GM19239 (cell line): ENCODE results near the gene BRD3.

ENCODE experiments used
- DNase-seq: peaks from one replicate; pipeline ENCODE4 v3.0.0; 2011; ENCODE audit warnings: low spot score; ENCODE audit not compliant: insufficient read length
- FAIRE-seq: peaks from 2 replicates; lab custom pipeline; 2011; peaks lifted over from hg19 to GRCh38; lab: Jason Lieb, UNC

Gene BRD3

GRCh38 chr9:134041649-134041962 lies 26.2 kb downstream of the BRD3 start:
- DNase-seq (no peak), FAIRE-seq (no peak)

DNA sequence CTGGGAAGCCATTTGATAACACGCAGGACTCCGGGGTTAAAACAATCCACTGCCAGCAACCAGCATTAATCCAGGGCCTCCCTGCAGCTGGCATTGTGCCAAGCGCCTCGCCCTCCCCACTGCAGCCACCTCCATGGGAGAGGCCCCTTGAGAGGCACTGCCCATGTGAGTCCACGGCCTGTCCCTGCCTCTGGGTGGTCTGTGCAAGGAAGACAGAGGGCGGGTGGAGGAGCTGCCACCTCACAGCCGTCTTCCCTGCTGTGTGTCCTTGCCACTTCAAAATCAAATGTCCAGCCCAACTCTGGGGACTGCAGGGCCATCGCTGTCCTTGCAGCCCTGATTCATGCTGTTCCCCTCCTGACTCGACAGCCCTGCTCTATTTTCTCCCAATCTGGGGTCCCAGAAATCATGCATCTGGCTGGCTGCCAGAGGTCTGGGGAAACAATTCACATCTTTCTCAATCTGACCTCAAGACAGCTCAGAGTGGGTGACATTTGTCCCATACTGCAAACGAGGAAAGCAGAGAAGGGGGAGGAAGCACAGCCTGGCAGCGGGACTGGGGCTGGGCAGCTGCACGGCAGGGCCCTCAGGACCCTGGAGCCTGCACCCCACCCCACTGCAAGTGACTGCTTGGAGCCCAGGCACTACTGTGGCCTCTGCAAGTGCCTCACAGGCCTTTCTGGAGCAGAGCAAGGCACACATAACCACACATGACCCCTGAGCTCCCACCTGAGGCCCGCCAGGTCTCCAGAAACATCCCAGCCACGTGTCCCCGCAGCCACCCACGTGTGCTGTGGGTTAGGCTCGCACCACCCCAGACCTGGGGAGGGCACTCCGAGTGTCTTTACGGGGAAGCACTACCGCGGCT lies 26.8 kb downstream of the BRD3 start:
- DNase-seq (no peak), FAIRE-seq (no peak)

DNA sequence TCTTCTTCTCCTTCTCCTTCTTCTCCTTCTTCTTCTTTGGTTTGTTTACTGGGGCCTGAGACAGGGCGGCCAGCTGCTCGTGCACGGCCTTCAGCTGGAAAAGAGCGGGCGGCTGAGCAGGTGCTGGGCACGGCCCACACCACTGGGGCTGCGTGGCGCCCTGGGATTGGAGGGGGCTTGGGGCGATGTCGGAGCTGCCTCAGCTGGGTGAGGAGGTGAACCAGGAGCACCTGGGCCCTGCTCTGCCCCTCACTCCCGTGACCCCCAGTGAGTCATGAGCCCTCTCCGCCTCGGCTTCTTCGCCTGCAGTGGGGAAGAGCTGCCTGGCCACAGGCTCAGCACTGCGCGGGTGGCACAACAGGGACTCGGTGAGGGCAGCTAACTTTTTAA lies 27.7 kb downstream of the BRD3 start:
- DNase-seq (no peak), FAIRE-seq (no peak)

DNA sequence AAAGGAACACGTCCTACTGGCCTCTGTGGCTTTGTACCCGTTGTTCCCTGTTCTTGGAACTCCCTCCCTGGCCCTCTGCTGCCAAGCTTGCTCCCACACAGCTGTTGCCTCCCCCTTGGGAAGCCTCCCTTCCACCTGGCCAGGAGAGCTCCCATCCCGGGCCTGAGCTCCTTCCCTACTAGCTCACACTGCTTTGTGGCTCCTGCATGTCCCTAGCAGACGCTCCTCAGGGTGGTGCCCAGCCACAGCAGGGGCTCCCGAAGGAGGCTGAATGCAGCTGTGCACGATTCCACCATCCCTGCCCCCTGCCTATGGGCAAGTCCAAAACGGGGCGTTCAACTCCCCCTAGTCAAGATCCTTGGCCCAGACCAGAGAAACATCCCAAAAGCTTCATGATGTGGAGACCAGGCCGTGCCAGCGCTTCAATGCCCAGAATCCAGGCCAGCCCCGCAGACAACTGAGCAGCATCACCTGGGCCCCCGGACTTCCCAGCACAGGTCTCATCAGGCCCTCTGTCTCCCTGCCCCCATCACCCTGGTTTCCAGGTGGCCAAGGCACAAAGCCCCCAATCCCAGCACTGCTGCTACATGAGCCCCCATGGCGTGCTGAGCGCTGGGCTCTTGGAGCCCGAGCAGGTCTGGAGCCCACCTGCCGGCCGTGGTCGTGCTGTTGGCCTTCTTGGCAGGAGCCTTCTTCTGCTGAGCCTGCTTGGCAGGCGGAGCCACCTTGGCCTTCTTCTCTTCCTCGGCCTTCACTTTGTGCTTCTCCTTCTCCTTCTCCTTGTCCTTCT lies 28.2 kb downstream of the BRD3 start:
- DNase-seq (no peak), FAIRE-seq (no peak)

GRCh38 chr9:134037641-134038040 lies 30.2 kb downstream of the BRD3 start:
- no peak for DNase-seq
- FAIRE-seq = no peak

DNA sequence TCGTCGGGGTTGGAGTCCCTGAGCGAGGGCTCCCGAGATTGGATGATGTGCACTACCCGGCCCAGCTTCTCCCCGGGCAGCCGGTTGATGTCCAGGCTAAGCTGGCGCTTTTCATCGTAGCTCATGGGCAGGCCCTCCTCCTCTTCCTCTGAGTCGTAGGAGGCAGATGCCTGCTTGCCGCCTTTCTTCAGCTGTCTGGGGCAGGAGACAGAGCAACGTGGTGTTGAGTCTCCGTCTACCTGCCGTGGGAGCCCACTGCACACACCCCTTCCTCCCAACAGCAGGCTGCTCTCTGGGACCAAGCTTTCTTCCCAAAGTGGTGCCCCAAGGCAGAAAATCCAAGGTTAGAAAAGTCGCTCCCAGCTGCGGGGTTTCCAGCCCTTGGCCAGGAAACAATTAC lies 31.7 kb downstream of the BRD3 start:
- FAIRE-seq (no peak), DNase-seq (no peak)

DNA sequence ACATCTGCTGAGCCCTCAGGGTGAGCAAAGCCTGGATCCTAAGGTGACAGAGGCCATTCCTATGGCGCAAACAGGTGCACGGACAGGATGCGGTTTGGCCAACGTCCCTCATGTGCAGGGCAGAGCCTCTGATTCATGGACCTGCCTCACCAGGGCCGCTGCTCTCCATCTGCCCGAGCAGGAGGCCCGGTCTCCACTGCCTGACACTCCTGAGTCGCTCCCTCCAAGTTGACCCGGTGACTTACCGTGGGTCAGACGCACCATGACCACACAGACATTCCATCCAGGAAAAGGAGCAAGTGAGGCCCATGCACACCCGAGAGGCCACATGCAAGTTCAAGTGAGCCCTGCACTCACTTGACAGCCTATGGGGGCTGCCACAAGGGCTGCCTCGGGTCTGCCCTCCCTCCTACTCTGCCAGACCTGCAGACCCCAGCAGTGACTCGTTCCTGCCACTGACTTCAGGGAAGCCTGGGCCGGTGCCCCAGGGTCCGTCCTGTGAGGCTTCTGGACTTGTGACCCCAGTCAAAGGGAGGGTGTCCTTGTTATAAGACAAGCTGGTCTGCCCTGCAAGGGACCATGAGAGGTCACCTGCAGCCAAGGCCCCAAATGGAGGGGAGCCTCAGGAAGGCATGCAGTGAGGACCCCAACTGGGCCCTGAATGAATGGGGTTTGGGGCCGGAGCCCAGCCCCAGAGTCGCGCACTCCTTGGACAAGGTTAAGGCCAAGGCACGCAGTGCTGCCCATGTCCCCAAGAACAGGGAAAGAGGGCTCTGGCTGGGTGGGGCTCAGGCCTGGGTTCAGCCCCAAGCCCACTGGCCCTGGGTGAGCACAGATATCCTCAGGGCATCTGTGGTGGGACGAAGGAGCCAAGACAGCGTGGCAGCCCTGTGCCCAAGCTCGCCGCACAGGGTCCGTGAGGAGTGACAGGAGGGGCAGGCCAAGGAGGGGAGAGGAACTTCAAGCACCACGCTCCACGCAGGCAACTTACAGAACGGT lies 32.5 kb downstream of the BRD3 start:
- FAIRE-seq (no peak), DNase-seq (no peak)

- FAIRE-seq = no peak
Measured at GRCh38 chr9:134034215-134035040, 33.4 kb downstream of the BRD3 start.

GRCh38 chr9:134033516-134034214 lies 34.2 kb downstream of the BRD3 start:
- FAIRE-seq (no peak), DNase-seq (no peak)

More at GRCh38 chr9:134034215-134035040, 33.4 kb downstream of the BRD3 start:
- DNase-seq = no peak

- DNase-seq (no peak), FAIRE-seq (no peak)
Measured at GRCh38 chr9:134032456-134033222, 35.2 kb downstream of the BRD3 start.

DNA sequence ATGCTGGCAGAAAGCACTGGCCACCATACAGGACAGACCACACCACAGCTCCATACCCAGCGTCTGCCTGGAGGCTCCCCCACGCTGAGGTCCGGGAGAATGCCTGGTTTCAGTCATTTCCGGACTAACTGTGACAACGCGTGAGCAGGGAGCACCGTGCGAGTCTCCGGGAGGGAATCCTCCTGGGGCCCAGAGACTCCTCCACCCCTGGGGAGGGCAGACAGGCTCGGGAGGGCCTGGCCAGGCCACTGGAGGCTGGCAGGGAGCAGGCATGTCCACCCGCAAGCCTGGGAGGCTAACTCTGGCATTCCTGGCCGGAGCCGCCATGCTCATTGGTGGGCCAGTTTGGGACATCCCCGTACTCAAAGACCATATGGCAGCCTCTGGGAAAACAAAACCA lies 36.0 kb downstream of the BRD3 start:
- FAIRE-seq = no peak

GRCh38 chr9:134030821-134031470 lies 36.9 kb downstream of the BRD3 start:
- FAIRE-seq (no peak), DNase-seq (no peak)

More for the DNA sequence above, 36.0 kb downstream of the BRD3 start:
- DNase-seq = no peak

DNA sequence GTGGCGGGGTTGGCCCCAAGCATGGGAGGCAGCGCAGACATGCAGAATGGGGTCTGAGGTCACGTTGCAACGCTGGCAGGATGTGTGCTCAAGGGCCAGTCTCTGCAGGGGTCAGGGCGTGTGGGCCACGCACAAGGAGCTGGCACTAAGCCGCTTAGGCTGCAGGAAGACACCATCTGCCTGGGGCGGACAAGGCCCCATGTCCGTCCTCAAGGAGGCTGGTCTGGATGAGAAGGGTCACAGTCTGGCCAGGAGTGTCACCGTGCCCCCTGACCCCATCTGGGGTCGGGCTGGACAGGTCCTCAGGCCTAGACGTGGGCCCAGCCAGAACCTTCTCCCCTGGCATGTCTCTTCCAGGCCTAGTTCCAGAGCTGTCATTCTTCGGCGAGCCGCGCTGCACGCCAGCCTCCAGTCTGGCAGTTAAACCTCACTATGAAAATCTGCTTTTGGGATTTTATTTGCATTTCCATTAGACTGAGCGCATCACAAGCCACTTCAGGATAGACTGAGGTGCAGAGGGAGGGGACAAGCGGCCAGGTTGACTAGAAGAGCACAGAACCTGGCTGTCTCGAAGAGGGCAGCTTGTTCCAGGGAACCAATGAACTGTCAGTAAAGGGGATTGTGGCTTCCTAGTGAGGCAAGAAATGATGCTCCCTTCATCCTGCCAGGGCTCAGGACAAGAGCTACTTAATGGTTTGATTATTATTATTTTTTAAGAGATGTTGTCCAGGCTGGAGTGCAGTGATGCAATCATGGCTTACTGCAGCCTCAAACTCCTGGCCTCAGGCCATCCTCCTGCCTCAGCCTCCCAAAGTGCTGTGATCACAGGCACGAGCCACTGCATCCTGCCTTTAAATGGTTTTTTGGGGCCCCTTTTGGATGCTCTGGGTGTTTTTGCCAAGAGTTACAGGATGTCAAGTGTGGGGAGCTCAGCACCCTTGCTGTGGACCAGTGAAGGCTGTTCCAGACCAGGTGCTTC lies 38.3 kb downstream of the BRD3 start:
- DNase-seq (no peak), FAIRE-seq (no peak)

DNA sequence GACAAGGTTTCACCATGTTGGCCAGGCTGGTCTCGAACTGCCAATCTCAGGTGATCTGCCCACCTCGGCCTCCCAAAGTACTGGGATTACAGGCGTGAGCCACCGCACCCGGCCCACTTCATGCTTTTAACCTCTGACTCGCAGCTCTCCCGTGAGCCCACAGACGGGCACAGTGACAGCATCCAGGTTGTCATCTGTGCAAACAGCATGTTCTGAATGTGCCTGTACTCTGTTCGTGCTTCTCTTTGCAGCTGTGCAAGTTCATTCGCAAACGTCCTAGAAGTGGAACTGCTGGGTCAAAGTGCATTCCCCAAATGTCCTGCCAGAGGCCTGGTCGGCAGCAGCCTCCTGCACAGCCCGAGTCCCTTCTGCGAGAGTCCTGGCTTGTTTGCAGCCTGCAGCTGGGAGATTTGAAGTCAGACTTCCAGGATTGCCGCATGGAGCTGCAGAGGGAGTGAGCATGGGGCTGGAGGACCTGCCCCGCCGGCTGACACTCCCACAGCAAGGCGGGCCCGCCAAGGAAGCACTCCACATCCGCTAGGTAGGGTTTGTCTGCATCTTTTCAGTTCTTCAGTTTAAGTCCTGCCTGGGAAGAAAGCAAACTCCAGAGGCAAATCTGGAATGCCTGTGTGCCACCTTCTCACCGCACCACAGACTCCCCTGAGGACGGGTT lies 39.1 kb downstream of the BRD3 start:
- DNase-seq (no peak), FAIRE-seq (no peak)

DNA sequence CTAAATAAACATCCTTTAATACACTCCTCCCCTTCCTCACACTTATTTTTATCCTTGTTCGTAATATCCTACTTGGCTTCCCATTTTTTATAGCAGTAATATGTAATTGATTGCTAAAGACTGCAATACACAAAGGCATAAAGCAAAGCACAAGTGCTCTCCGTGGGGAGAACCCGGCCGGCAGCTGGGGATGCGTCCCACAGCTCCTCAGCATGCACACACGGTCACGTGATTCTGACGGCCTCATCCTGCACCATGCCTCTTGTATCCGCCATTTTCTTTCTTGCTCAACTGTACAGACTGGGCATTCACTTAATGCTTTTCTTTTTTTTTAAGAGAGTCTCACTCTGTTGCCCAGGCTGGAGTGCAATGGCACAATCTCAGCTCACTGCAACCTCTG lies 39.8 kb downstream of the BRD3 start:
- DNase-seq (no peak), FAIRE-seq (no peak)

- FAIRE-seq (no peak), DNase-seq (no peak)
Measured at GRCh38 chr9:134027561-134027960, 40.3 kb downstream of the BRD3 start.
